Activated T-cell treated with anti-CD3 and anti-CD28 coated beads for 48 hours (primary cell): ENCODE results near the gene NHERF2.

Experiments used
- DNase-seq: peaks from one replicate; pipeline ENCODE4 v3.0.0-alpha.2; 2020; ENCODE audit warnings: low read depth

NHERF2 gene

GRCh38 chr16:2082983-2083364 lies 56.3 kb downstream of the NHERF2 start:
- no peak for DNase-seq

- no peak for DNase-seq
These were observed 56.7 kb downstream of the NHERF2 start for GRCh38 chr16:2083409-2083808.

- DNase-seq = no peak
These were observed 57.4 kb downstream of the NHERF2 start for GRCh38 chr16:2083876-2084780.

GRCh38 chr16:2084895-2085625 lies 58.4 kb downstream of the NHERF2 start:
- no peak for DNase-seq

GRCh38 chr16:2085669-2086068 lies 59.0 kb downstream of the NHERF2 start:
- no peak for DNase-seq

GRCh38 chr16:2086106-2086742 lies 59.5 kb downstream of the NHERF2 start:
- DNase-seq = no peak

GRCh38 chr16:2086812-2087747 lies 60.4 kb downstream of the NHERF2 start:
- DNase-seq = no peak

- DNase-seq = no peak
These were observed 61.3 kb downstream of the NHERF2 start for GRCh38 chr16:2087748-2088631.
